Liver (tissue), 9 donors: ENCODE measurements around the gene ITGAE. TPM values are rescaled to one million over a fixed set of nuclear protein-coding genes. Genes with fewer than 3 reads are reported as not detected.

Experiments
- DNase-seq: peaks from one replicate; pipeline ENCODE4 v3.0.0-alpha.2; 2017; ENCODE audit warnings: low spot score
- H3K27ac ChIP-seq, 2 donors: one replicate each; pipeline ENCODE4 v1.7.0; 2013; ENCODE audit warnings: inconsistent platforms in 2 of 2, low read length in 2 of 2, control low read depth in 1 of 2, low read depth in 1 of 2, mild to moderate bottlenecking in 1 of 2
- H3K27me3 ChIP-seq, 4 donors: one replicate each; pipeline versions ENCODE4 v1.6.1 to v1.7.0; 2013; ENCODE audit warnings: low read length in 3 of 4, inconsistent platforms in 1 of 4, mild to moderate bottlenecking in 1 of 4, moderate library complexity in 1 of 4; ENCODE audit not compliant: control insufficient read depth in 4 of 4, insufficient read depth in 4 of 4
- H3K36me3 ChIP-seq, 4 donors: one replicate each; pipeline versions ENCODE4 v1.6.1 to v1.7.0; 2013; ENCODE audit warnings: low read length in 3 of 4, mild to moderate bottlenecking in 3 of 4, low read depth in 1 of 4, moderate library complexity in 1 of 4; ENCODE audit not compliant: control insufficient read depth in 4 of 4, insufficient read depth in 3 of 4
- H3K4me1 ChIP-seq, 4 donors: one replicate each; pipeline versions ENCODE4 v1.6.1 to v1.7.0; 2013; ENCODE audit warnings: low read length in 3 of 4, mild to moderate bottlenecking in 3 of 4, moderate library complexity in 1 of 4; ENCODE audit not compliant: control insufficient read depth in 4 of 4, insufficient read depth in 4 of 4
- H3K4me3 ChIP-seq, 3 donors: one replicate each; pipeline versions ENCODE4 v1.6.1 to v1.7.0; 2013; ENCODE audit warnings: low read length in 3 of 3, control low read depth in 1 of 3, low read depth in 1 of 3, mild to moderate bottlenecking in 1 of 3
- H3K9ac ChIP-seq, 2 donors: one replicate each; pipeline ENCODE4 v1.7.0; 2013; ENCODE audit warnings: low read length in 2 of 2, mild to moderate bottlenecking in 2 of 2, moderate library complexity in 2 of 2, control low read depth in 1 of 2, low read depth in 1 of 2
- H3K9me3 ChIP-seq, 4 donors: one replicate each; pipeline versions ENCODE4 v1.6.1 to v1.7.0; 2013; ENCODE audit warnings: low read length in 3 of 4; ENCODE audit not compliant: control insufficient read depth in 4 of 4
- EGR1 ChIP-seq, 2 donors: IDR thresholded peaks; 2 replicates each; pipeline ENCODE4 v1.6.1; 2016 to 2018; ENCODE audit warnings: antibody characterized with exemption in 2 of 2, low read depth in 2 of 2
- FOXA1 ChIP-seq: IDR thresholded peaks from 2 replicates; pipeline ENCODE4 v1.6.1; 2016; ENCODE audit warnings: antibody characterized with exemption
- FOXA2 ChIP-seq: IDR thresholded peaks from 2 replicates; pipeline ENCODE4 v1.6.1; 2016; ENCODE audit warnings: antibody characterized with exemption
- GABPA ChIP-seq, 2 donors: IDR thresholded peaks in 1 of 2; conservative IDR thresholded peaks in 1 of 2; 2 replicates each; pipeline ENCODE4 v1.6.1; 2016; ENCODE audit warnings: antibody characterized with exemption in 2 of 2, mild to moderate bottlenecking in 1 of 2, moderate library complexity in 1 of 2
- HNF4A ChIP-seq, 2 donors: conservative IDR thresholded peaks; 2 replicates each; pipeline ENCODE4 v1.6.1; 2016; ENCODE audit warnings: antibody characterized with exemption in 2 of 2, mild to moderate bottlenecking in 2 of 2
- HNF4G ChIP-seq: IDR thresholded peaks from 2 replicates; pipeline ENCODE4 v1.6.1; 2016; ENCODE audit warnings: antibody characterized with exemption
- JUND ChIP-seq, 2 donors: IDR thresholded peaks; 2 replicates each; pipeline ENCODE4 v1.6.1; 2016; ENCODE audit warnings: antibody characterized with exemption in 2 of 2
- NR2F2 ChIP-seq: IDR thresholded peaks from 2 replicates; pipeline ENCODE4 v1.6.1; 2016; ENCODE audit warnings: antibody characterized with exemption
- RAD21 ChIP-seq, 2 donors: IDR thresholded peaks; 2 replicates each; pipeline ENCODE4 v1.6.1; 2016; ENCODE audit warnings: antibody characterized with exemption in 2 of 2, mild to moderate bottlenecking in 2 of 2
- RXRA ChIP-seq, 2 donors: IDR thresholded peaks; 2 replicates each; pipeline ENCODE4 v1.6.1; 2017 to 2018; ENCODE audit warnings: antibody characterized with exemption in 2 of 2, mild to moderate bottlenecking in 1 of 2
- TAF1 ChIP-seq: conservative IDR thresholded peaks from 2 replicates; pipeline ENCODE4 v1.6.1; 2016; ENCODE audit warnings: antibody characterized with exemption, mild to moderate bottlenecking
- YY1 ChIP-seq: IDR thresholded peaks from 2 replicates; pipeline ENCODE4 v1.6.1; 2016; ENCODE audit warnings: antibody characterized with exemption, mild to moderate bottlenecking
- WGBS: extraction: QIAGEN DNeasy Blood & Tissue Kit; methylation state at CpG from one replicate; pipeline ENCODE4 v1.1.7; 2013; 5-methylcytosine and 5-hydroxymethylcytosine counted together
- polyA plus RNA-seq, 2 donors: library from polyadenylated mRNA; stranded (reverse) in 1 of 2; unstranded in 1 of 2; fragments of 200-250 nt in 1 of 2; fragments of >200 nt in 1 of 2; fragmentation: Nextera tagmentation in 1 of 2; extraction: Ambion mirVana in 1 of 2; gene quantifications; one replicate each; pipeline versions ENCODE4 v1.2.1 to v1.2.3, GENCODE V29; 2013 to 2015
- total RNA-seq, 2 donors: library from RNA; depleted of rRNA; stranded (reverse); fragments of >200 nt; gene quantifications; one replicate each; pipeline ENCODE4 v1.2.3, GENCODE V29; 2014
- TF ChIP-seq, protein P1 (sequence below): IDR thresholded peaks from 2 replicates; pipeline ENCODE4 v1.6.1; 2016; ENCODE audit warnings: antibody characterized with exemption
- TF ChIP-seq, protein P2 (sequence below): IDR thresholded peaks from 2 replicates; pipeline ENCODE4 v1.6.1; 2016; ENCODE audit warnings: antibody characterized with exemption, mild to moderate bottlenecking
- TF ChIP-seq, protein P3 (sequence below): fragments of 150-350 bp; IDR thresholded peaks from 2 replicates; pipeline ENCODE4 v1.5.1; 2017; ENCODE audit warnings: improper control_type of control experiment, low read depth, low read length; ENCODE audit not compliant: missing input control
- TF ChIP-seq, protein P4 (sequence below): IDR thresholded peaks from 2 replicates; pipeline ENCODE4 v1.6.1; 2016; ENCODE audit warnings: antibody characterized with exemption
- TF ChIP-seq, protein P5 (sequence below): IDR thresholded peaks from 2 replicates; pipeline ENCODE4 v1.6.1; 2016; ENCODE audit warnings: antibody characterized with exemption
- donor health status: healthy.
- donor health status: healthy.
- donor health status: healthy.
- donor health status: healthy.
- donor health status: healthy.

ITGAE gene
- total and polyA plus RNA-seq, 4 donors, result 6.5 to 17.7 (median 12.1) TPM

DNA sequence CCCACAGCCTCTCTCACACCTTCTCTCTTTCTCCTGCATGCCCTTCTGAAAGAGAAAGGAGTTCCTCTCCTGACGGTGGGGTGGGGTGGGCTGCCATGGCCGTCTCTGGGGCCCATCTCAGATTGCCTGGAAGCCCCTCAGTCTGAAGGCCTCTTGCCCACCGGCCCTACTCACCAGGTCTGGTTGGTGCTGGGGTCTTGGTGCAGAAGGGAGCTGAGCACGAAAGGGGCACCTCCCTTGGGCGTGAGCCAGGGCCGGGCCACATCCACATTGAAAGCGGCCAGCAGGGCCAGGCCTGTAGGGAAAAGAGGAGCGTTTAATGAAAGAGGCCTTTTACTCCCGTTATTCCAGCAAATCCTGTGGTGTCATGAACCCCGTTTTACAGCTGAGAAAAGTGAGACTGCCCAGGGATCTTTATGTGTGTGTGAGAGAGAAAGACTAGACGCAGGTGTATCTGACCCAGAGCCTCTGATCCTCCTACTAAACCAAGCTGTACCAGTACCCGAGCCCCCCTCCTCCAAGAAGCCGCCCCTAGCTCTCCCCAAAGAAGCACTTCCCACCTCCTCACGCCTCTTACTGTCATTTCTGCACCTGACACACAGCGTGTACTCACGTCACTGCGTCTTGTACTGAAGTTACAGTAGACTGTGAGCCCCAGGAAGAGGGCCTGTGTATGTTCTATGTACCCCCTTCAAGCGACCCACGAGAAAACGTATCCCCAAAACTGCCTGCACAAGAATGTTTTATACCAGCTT lies 23.4 kb downstream of the ITGAE start:
- no peak overlapping the region for H3K27ac ChIP-seq
- H3K9ac ChIP-seq, result no peak overlapping the region
- TF ChIP-seq, protein P1, sequence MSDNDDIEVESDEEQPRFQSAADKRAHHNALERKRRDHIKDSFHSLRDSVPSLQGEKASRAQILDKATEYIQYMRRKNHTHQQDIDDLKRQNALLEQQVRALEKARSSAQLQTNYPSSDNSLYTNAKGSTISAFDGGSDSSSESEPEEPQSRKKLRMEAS, result no peak
- TF ChIP-seq, protein P2, sequence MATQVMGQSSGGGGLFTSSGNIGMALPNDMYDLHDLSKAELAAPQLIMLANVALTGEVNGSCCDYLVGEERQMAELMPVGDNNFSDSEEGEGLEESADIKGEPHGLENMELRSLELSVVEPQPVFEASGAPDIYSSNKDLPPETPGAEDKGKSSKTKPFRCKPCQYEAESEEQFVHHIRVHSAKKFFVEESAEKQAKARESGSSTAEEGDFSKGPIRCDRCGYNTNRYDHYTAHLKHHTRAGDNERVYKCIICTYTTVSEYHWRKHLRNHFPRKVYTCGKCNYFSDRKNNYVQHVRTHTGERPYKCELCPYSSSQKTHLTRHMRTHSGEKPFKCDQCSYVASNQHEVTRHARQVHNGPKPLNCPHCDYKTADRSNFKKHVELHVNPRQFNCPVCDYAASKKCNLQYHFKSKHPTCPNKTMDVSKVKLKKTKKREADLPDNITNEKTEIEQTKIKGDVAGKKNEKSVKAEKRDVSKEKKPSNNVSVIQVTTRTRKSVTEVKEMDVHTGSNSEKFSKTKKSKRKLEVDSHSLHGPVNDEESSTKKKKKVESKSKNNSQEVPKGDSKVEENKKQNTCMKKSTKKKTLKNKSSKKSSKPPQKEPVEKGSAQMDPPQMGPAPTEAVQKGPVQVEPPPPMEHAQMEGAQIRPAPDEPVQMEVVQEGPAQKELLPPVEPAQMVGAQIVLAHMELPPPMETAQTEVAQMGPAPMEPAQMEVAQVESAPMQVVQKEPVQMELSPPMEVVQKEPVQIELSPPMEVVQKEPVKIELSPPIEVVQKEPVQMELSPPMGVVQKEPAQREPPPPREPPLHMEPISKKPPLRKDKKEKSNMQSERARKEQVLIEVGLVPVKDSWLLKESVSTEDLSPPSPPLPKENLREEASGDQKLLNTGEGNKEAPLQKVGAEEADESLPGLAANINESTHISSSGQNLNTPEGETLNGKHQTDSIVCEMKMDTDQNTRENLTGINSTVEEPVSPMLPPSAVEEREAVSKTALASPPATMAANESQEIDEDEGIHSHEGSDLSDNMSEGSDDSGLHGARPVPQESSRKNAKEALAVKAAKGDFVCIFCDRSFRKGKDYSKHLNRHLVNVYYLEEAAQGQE, result no peak
- TF ChIP-seq FOXA1 (no peak), YY1 (no peak), HNF4A (conservative IDR thresholded peaks at IDR 0.05) (no peak)
- TF ChIP-seq, protein P3, sequence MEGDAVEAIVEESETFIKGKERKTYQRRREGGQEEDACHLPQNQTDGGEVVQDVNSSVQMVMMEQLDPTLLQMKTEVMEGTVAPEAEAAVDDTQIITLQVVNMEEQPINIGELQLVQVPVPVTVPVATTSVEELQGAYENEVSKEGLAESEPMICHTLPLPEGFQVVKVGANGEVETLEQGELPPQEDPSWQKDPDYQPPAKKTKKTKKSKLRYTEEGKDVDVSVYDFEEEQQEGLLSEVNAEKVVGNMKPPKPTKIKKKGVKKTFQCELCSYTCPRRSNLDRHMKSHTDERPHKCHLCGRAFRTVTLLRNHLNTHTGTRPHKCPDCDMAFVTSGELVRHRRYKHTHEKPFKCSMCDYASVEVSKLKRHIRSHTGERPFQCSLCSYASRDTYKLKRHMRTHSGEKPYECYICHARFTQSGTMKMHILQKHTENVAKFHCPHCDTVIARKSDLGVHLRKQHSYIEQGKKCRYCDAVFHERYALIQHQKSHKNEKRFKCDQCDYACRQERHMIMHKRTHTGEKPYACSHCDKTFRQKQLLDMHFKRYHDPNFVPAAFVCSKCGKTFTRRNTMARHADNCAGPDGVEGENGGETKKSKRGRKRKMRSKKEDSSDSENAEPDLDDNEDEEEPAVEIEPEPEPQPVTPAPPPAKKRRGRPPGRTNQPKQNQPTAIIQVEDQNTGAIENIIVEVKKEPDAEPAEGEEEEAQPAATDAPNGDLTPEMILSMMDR, result no peak
- H3K36me3 ChIP-seq, result no peaks in the 10 kb centered on the region
- H3K4me3 ChIP-seq, result no peak overlapping the region
- DNase-seq, result no peak
- no peaks in the 10 kb centered on the region for H3K27me3 ChIP-seq
- 94% methylated on average over 20 of the region's 20 CpGs for WGBS
- no peaks in the 10 kb centered on the region for H3K4me1 ChIP-seq
- H3K9me3 ChIP-seq, result no peaks in the 10 kb centered on the region

DNA sequence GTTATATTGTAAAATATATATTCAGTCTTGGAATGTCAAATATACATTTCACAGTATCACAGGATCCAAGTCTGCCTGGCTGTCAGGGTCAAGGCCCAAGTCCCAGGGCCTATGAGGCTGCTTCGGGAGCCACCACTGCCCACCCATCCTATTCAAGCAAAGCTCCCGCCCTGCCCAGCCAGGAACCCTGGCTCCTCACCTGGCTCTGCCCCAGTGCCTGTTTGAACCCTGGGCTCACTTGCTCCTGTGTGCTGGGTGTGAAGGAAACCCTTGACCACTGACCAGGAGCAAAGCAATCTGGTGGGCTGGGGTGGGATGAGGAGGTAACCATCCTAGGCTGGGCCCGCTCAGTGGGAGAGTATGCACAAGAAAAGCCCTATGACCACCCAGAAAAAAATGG lies 27.0 kb downstream of the ITGAE start:
- H3K9me3 ChIP-seq, result no peaks in the 10 kb centered on the region
- no peaks in the 10 kb centered on the region for H3K27me3 ChIP-seq
- no peak overlapping the region for H3K9ac ChIP-seq
- H3K27ac ChIP-seq, result no peak overlapping the region
- WGBS, result 97% methylated on average over 3 of the region's 3 CpGs
- no peak for DNase-seq
- no peaks in the 10 kb centered on the region for H3K4me1 ChIP-seq
- no peak overlapping the region for H3K4me3 ChIP-seq
- H3K36me3 ChIP-seq, result no peaks in the 10 kb centered on the region
- no peak for TF ChIP-seq FOXA2
- TF ChIP-seq FOXA1, result no peak
- no peak for TF ChIP-seq RAD21 (IDR thresholded peaks at IDR 0.05)
- no peak for TF ChIP-seq TAF1
- TF ChIP-seq, protein P1, result no peak
- no peak for TF ChIP-seq JUND (IDR thresholded peaks at IDR 0.05)
- TF ChIP-seq EGR1 (IDR thresholded peaks at IDR 0.05; ENCODE audit: low read depth in 2 of 2), result no peak
- no peak for TF ChIP-seq RXRA (IDR thresholded peaks at IDR 0.05)
- TF ChIP-seq, protein P4, sequence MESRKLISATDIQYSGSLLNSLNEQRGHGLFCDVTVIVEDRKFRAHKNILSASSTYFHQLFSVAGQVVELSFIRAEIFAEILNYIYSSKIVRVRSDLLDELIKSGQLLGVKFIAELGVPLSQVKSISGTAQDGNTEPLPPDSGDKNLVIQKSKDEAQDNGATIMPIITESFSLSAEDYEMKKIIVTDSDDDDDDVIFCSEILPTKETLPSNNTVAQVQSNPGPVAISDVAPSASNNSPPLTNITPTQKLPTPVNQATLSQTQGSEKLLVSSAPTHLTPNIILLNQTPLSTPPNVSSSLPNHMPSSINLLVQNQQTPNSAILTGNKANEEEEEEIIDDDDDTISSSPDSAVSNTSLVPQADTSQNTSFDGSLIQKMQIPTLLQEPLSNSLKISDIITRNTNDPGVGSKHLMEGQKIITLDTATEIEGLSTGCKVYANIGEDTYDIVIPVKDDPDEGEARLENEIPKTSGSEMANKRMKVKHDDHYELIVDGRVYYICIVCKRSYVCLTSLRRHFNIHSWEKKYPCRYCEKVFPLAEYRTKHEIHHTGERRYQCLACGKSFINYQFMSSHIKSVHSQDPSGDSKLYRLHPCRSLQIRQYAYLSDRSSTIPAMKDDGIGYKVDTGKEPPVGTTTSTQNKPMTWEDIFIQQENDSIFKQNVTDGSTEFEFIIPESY, result no peak
- TF ChIP-seq GABPA (IDR thresholded peaks at IDR 0.05 in 1 of 2, conservative IDR thresholded peaks at IDR 0.05 in 1 of 2), result no peak
- TF ChIP-seq, protein P5, sequence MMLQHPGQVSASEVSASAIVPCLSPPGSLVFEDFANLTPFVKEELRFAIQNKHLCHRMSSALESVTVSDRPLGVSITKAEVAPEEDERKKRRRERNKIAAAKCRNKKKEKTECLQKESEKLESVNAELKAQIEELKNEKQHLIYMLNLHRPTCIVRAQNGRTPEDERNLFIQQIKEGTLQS, result no peak
- TF ChIP-seq HNF4G, result no peak
- TF ChIP-seq NR2F2, result no peak
- TF ChIP-seq YY1, result no peak
- TF ChIP-seq, protein P3, result no peak
- TF ChIP-seq HNF4A (conservative IDR thresholded peaks at IDR 0.05), result no peak
